8988T (cell line): ENCODE measurements around the gene MPLKIP.
"Not testable (repeated sequence)": the region's sequence is repeated elsewhere in the genome, so short reads cannot be mapped to it uniquely, and the experiment has no call there.

Experiments used
- DNase-seq: peaks from one replicate; pipeline ENCODE4 v3.0.0; 2011

The MPLKIP gene

DNA sequence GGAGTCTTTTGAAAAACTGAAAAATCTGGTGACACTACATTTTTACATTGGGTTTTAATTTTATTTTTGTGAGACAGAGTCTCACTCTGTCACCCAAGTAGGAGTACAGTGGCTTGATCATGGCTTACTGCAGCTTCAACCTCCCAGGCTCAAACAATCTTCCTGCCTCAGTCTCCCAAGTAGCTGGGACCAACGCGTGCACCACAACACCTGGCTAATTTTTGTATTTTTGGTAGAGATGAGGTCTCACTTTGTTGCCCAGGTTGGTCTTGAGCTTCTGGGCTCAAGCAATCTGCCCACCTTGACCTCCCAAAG, 11.5 kb downstream of the MPLKIP start:
- no peak for DNase-seq

DNA sequence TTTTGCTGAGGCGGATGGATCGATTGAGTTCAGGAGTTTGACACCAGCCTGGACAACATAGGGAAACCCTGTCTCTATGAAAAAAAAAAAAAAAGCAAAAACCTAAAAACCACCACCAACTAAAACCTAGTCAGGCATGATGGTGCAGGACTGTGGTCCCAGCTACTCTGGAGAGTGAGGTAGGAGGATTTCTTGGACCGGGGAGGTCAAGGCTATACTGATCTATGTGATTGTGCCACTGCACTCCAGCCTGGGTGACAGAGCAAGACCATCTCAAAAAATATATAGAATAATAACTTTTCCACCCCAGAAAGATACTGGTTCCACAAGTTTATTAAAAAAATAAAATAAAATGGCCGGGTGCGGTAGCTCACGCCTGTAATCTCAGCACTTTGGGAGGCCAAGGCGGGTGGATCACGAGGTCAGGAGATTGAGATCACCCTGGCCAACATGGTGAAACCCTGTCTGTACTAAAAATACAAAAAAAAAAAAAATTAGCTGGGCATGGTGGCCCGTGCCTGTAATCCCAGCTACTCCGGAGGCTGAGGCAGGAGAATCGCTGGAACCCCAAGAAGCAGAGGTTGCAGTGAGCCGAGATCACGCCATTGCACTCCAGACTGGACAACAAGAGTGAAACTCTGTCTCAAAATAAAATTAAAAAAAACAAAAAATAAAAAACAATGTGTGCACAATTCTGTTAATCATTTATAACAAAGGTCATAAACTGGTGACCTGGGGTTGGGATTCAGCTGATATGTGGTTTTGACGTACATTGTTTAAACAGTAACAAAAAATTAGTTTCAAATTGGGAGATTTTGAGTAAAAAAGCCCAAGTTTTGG, 12.1 kb downstream of the MPLKIP start:
- not testable (repeated sequence) for DNase-seq

DNA sequence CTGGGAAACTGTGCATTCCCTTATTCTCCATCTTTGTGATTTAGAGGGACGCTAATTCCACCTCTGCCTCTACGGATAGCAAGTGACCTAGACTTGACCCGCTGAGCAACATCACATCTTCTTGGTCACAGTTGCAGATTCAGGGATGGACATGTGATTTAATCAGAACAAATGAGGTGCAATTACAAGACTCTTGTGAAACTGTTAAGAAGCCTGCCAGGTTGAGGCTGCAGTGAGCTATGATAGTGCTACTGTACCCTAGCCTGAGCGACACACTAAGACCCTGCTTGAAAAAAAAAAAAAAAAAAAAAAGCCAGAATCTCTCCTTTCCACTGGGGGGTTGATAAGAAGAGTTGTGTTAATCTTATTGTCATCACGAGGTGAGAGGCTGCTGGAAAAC, 14.4 kb downstream of the MPLKIP start:
- DNase-seq: no peak

DNA sequence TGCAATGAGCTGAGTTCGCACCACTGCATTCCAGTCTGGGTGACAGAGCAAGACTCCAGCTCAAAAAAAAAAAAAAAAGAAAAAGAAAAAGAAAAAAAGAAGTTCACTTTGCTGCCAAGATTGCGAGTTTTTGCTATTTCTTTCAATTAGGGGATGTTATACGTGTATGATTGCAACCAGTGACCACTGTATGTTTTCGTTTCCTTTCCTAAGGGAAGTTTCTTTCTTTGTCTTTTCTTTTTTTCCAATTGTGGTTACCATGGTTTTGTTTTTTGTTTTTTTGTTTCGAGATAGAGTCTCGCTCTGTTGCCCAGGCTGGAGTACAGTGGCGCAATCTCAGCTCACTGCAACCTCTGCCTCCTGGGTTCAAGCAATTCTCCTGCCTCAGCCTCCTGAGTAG, 16.2 kb downstream of the MPLKIP start:
- DNase-seq: not testable (repeated sequence)

DNA sequence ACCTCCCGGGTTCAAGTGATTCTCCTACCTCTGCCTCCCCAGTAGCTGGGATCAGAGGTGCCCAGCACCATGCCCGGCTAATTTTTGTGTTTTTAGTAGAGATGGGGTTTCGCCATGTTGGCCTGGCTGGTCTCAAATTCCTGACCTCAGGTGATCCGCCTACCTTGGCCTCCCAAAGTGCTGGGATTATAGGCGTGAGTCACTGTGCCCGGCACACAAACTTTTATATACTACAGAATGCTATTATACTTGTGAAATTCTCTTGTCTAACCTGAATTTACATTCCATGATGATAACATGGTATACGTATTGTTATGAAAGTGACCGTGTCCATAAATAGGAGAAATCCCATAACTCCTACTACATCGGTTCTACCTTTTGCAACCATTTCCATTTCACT, 17.2 kb downstream of the MPLKIP start:
- not testable (repeated sequence) for DNase-seq

DNA sequence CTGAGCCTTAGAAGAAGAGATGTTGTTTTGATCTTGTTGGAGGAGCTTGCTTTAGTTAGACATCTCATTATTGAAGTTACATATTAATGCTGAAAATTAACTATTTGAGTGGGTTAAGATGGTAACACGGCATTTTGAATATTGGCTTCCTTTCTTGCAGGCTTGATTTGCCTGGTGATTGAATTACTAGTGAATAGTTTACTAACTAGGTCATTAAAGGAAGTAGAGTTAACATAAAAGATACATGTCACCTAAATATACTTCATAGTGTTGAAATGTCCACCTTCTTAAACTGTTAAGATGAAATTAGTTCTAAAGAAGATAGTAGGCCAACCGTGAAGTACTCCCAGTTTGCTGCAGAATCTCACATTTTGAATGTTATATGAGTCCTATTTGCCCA, 18.5 kb downstream of the MPLKIP start:
- DNase-seq: no peak

DNA sequence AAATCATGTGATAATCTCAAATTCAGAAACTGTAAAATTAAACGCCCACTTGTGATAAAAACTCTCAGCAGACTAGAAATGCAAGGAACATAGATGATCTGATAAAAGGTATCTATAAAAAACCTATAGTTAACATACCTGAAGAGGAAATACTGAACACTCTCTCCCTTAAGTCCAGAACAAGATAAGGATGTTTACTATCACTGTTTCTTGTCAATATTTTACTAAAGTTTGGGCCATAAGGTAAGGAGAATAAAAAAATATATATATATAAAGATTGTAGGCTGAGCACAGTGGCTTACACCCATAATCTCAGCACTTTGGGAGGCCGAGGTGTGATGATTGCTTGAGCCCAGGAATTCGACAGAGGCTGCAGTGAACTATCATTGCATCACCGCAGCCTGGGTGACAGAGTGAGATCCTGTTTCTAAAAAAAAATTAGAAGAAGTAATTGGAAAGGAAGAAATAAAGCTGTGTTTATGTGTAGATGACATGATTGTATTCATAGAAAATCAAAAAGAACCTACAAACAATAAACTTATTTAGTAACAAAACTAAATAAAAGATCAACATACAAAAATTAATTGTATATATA, 28.4 kb downstream of the MPLKIP start:
- no peak for DNase-seq

DNA sequence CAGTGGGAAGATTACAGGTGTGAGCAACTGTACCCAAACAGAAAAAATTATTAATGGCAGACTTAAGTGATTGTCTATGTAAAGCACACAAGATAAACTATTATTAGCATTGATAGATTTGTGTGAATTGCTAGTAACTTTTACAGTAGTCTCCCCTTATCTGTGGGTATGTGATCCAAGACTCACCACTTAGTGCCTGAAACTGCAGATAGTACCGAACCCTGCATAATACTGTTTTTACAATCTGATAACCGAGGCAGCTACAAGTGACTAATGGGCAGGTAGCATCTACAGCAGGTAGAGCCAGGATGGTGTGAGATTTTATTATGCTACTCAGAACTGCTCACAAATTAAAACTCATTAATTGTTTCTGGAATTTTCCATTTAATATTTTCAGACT, 31.5 kb downstream of the MPLKIP start:
- no peak for DNase-seq

DNA sequence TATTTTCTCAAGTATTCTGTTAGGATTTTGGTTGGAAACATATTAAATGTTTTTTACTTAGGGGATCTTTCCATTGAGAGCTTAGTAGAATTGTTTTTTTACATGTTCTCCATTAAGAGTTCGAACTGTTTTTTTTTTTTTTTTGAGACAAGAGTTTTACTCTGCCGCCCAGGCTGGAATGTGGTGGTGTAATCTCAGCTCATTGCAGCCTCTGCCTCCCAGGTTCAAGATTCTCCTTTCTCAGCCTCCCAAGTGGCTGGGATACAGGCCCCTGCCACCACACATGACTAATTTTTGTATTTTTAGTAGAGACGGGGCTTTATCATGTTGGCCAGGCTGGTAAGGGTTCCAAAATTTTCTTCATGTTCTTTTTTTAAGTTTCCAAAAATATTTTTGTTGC, 33.2 kb downstream of the MPLKIP start:
- DNase-seq: no peak

DNA sequence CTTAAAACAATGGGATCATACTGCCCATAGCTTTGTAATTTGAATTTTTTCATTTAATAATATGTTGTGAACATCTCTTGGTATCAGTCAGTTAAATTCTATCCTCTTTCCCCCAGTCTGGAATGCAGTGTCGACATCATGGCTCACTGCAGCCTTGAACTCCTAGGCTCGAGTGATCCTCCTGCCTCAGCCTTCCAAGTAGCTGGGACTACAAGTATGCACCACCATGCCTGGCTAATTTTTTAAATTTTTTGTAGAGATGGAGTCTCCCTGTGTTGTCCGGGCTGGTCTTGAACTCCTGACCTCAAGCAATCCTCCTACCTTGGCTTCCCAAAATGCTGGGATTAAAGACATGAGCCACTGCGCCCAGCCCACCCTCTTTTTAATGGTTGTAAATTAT, 34.6 kb downstream of the MPLKIP start:
- no peak for DNase-seq

DNA sequence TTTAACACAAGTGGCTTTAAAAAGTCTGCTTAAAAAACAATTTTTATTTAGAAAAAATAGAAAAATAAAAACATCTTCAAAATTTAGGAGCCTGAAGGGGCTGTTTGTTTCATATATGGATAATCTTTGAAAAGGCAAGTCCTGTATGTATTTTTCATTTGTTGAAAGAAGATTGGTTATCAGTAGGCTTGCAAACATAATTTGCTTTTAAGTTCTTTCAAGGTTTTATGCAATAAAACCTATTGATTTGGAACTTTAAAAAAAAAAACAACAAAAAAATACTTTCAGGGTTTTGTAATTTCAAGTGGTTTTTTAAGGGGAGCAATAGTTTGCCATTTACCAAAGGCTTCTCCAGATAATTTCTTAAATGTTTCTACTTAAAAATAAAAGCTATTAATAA, 35.6 kb downstream of the MPLKIP start:
- no peak for DNase-seq

DNA sequence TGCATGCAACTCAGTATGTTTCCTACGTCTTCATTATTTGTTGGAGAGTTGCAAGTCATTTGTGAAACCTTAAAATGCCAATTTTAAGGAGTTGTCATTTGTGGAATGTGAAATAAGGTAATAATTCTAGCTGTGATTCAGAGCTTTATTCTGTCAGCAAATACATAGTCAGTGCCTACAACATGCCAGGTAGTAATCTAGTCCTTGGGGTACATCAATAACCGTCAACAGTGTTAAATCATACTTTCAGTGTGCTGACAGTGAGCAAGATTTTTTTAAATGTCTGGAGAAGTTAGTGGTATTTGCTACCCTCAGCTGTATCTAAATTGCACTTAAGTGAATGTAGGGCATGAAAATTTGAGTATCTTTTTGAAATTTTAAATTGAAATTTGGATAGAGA, 36.7 kb downstream of the MPLKIP start:
- DNase-seq: no peak

DNA sequence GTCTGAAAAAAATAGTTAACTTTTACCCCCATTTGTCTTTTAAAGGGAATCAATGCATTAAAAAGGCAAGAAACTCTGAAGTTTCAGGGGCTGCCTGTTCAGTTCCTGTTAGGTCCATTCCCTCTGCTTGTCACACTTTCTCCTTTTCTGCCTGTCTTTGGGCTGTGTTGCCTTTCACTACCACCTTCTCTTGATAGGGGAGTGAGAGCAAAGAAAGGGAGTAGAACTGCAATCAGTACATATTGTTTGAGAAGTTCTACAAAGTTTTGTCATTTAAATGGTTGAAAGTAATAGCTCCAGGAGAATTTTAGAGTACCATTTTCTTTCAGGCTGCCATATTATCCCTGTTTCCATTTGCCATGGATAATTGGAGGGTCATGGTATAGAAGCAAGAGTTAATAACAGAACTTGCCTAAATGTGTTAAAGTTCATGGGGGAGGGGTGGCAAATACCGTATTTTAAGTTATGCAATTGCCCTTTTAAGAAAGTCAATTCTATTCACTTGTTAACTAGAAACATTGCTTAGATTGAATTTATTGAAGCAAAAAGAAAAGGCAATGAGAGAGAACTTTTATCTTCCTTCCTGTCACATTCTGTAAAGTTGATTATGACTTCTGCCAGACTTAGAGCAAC, 38.6 kb downstream of the MPLKIP start:
- no peak for DNase-seq

DNA sequence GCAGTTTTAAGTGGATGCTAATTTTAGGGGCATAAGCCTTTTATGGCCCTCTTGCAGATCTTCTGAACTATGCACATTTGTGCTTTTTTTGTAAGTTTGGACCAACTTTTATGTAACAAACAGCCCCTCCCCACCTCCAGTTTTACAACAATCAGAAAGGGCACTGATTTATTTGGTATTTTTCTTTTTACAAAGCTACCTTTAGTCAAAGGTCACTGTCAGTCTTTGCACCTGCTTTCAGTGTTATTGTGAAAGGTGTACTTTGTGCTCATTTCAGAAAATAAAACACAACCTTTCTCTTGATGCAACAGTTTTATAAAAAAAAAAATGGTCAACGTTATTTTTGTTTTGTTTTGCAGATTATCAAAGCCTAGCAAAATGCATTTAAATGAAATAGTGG, 39.2 kb downstream of the MPLKIP start:
- no peak for DNase-seq

DNA sequence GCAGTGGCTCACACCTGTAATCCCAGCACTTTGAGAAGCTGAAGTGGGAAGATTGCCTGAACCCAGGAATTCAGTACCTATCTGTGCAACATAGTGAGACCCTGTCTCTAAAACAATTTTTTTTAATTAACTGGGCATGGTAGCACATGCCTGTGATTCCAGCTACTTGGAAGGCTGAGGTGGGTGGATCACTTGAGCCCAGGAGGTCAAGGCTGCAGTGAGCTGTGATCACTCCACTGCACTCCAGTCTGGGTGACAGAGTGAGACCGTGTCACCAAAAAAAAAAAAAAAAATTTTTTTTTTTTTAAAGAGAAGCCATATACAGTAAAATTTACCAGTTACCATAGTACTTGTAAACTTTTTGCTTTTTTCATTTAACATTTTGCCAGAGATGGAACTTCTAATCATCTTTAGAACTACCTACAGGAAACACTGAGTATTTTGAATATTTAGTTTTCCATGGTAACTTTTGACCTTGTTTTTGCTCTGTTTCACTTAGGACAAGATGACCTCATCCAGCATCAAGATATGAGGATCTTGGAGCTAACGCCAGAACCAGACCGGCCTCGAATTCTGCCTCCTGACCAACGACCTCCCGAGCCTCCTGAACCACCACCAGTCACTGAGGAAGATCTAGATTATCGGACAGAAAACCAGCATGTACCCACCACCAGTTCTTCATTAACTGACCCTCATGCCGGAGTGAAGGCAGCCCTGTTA, 40.6 kb downstream of the MPLKIP start:
- no peak for DNase-seq

DNA sequence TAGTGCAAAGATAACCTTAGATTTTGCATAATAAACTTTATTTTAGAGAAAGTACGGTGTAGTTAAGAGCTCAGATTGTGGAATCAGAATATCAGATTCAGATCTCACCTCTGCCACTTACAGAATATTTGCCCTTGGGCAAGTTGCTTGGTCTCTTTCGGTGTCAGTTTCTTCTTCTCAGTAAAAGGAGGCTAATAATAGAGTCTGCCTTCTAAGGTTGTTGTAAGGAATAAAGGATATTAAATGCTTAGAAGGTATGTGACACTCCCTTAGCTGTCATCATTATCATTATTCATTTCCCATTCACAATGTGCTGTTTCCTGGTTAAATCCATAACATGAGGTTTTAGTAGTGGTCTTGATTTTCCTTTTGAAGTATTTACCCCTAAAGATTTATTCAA, 42.2 kb downstream of the MPLKIP start:
- DNase-seq: no peak

DNA sequence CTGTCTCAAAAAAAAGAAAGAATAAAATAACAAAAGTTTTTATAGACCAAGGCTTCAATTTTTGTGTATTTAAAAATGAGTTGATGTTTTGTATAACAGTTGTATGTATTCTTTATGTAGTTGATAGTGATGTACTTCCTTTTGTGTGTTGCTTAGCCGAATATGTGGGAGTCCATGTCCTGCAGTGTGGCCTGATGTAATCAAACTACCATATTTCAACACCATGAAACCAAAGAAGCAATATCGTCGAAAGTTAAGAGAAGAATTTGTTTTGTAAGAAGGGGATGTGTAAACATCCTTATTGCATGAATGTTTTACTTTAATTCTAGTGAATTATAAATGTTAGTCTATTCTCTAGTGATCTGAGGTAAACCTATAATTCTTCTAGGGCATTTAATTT, 56.6 kb downstream of the MPLKIP start:
- DNase-seq: no peak
